Erythroblast (primary cell): ENCODE measurements around the gene UCHL3.
A peak's percentile ranks its signal among the peaks of the same experiment; 100 is the strongest.

ENCODE experiments used
- GATA1 ChIP-seq: IDR thresholded peaks from 2 replicates; pipeline ENCODE4 v1.6.1; 2011; ENCODE audit warnings: low read depth, mild to moderate bottlenecking, control low read depth, low read length, moderate library complexity
- POLR2A ChIP-seq: IDR thresholded peaks from 2 replicates; pipeline ENCODE4 v1.6.1; 2011; ENCODE audit warnings: mild to moderate bottlenecking, low read length

GRCh38 chr13:75549262-75550158, at the start of gene UCHL3:
- TF ChIP-seq POLR2A (peak; percentile 73), GATA1 (no peak)
